ENCODE measurements around the gene RHBDF1. TPM values are rescaled to one million over a fixed set of nuclear protein-coding genes. Genes with fewer than 3 reads are reported as not detected.

The RHBDF1 gene
- total and polyA plus RNA-seq, 2 experiments from 2014 or later = 41.5 to 73.6 TPM

DNA sequence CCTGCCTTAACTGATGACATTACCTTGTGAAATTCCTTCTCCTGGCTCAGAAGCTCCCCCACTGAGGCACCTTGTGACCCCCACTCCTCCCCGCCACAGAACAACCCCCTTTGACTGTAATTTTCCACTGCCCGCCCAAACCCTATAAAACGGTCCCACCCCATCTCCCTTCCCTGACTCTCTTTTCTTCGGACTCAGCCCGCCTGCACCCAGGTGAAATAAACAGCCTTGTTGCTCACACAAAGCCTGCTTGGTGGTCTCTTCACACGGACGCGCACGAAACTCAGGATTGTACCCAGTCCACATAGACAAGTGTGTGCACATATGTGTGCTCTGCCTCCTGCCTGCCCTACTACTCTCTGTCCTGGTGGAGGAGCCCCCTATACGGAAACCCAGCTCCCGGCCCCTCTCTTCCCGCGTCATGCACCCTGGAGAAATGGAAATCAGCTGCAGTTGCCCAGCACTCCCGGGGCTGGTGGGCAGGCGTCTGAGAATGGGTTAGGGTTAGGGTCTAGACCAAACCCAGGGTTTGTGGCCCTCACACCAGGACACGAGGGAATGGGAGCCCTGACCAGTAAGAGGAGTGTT is 2.4 kb upstream of the RHBDF1 start:
- 75% methylated on average over 16 of the region's 16 CpGs for WGBS (ENCODE audit: low lambda C conversion rate, missing lambda C conversion rate)
- Histone ChIP-seq H3K9me3 (ENCODE audit: low read depth) (no peaks in the 10 kb centered on the region), H3K36me3 (replicated peaks; ENCODE audit: insufficient read depth, low read depth) (no peaks in the 10 kb centered on the region), H3K4me3 (no peak overlapping the region), H2AFZ (no peak overlapping the region), H3K79me2 (peaks cover 21% of the 10 kb centered on the region), H3K27me3 (no peaks in the 10 kb centered on the region), H3K4me1 (ENCODE audit: insufficient read depth) (peaks cover 62% of the 10 kb centered on the region), H3K4me2 (peak overlapping the region; percentile 100), H3K27ac (peak overlapping the region; percentile 95), H4K20me1 (ENCODE audit: insufficient read depth, poor library complexity, severe bottlenecking) (peaks cover 13% of the 10 kb centered on the region), H3K9me2 (replicated peaks; ENCODE audit: insufficient read depth) (no peaks in the 10 kb centered on the region)
- no peak for TF ChIP-seq CTCF (IDR thresholded peaks at IDR 0.05; ENCODE audit: poor library complexity)
- TF ChIP-seq EZH2phosphoT487 (IDR thresholded peaks at IDR 0.05; ENCODE audit: low read depth, severe bottlenecking, unreplicated experiment) = no peak
- TF ChIP-seq EZH2 (IDR thresholded peaks at IDR 0.05; ENCODE audit: borderline replicate concordance) = no peak
- no peak for DNase-seq (ENCODE audit: low spot score)

DNA sequence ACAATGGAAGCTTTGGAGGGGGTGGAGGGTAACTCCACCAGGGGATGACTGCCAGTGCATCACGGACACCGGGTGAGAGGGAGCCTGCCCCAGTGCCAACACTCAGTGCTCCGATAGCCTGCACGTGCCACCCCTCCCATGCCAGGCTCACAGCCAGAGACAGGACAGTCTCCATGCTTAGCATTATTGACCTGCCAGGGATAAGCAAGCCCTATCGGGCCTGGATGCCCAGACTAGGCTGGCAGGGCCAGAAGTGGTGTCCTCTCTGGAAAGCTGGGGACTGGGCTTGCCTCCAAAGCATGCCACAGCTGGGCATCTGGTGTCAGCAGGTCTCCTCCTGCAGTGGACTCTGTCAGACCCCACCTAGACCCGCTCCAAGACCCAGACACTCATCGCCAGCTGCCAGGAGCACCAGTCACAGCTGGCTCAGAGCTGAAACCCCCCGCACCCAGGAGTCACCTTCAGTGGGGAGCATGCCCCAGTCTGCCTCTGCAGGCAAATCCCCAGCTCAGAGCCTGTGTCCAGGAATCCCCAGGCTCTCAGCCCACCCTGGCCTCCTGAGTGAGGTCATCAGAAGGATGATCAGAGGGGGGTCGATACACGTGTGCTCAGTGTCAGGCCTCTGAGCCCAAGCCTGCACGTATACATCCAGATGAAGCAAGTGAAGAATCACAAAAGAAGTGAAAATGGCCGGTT is 1.8 kb upstream of the RHBDF1 start:
- peaks cover 62% of the 10 kb centered on the region for H3K4me1 ChIP-seq (ENCODE audit: insufficient read depth)

DNA sequence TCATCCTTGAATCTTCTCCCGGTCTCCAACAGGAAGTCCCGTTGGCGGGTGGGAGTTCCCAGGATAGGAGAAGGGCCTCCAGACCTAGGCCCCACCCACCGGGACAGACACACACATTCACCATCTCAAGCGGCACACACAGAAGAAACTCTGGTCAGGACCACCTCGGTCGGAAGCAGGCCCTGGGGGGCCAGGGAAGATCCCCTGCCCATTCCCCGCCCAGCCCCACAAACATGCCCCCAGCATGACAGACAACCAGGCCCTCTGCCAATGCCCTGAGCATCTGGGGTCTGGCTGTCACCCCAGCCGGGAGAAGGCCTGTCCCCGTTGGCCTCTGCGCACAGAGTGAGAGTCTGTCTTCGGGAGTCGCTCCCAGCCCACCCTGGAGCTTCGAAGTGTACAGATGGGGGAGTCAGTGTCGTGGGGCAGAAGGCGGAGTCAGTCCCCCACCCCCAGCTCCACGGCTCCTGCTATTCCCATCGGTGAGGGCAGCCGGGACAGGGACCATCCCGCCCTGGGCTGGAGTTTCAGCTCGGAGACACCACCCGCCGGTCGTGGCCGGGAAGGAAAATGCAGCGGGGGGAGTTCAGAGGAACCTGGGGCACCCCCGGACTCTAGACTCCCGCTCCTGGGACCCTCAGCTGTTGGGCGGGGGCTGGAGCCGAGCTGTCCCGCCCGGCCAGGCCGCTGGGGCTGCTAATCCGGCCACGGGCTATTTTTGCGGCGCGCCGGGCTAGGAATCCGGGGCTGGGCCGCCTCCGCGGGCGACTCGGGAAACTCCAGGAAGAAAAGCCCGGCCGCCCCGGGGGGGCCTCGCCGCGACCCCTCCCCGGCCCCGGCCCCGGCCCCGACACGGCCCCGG is 660 bp downstream of the RHBDF1 start:
- H3K4me1 ChIP-seq (ENCODE audit: insufficient read depth) = peaks cover 52% of the 10 kb centered on the region
- peak; percentile 92 for DNase-seq (ENCODE audit: low spot score)

More for the DNA sequence above, 1.8 kb upstream of the RHBDF1 start:
- 69% methylated on average over 12 of the region's 12 CpGs for WGBS (ENCODE audit: low lambda C conversion rate, missing lambda C conversion rate)
- H3K9me2 ChIP-seq (replicated peaks; ENCODE audit: insufficient read depth) = no peaks in the 10 kb centered on the region
- peak overlapping the region; percentile 95 for H3K27ac ChIP-seq
- H3K36me3 ChIP-seq (replicated peaks; ENCODE audit: insufficient read depth, low read depth) = no peaks in the 10 kb centered on the region
- no peak overlapping the region for H2AFZ ChIP-seq
- TF ChIP-seq EZH2 (IDR thresholded peaks at IDR 0.05; ENCODE audit: borderline replicate concordance) (no peak), EZH2phosphoT487 (IDR thresholded peaks at IDR 0.05; ENCODE audit: low read depth, severe bottlenecking, unreplicated experiment) (no peak), CTCF (IDR thresholded peaks at IDR 0.05; ENCODE audit: poor library complexity) (no peak)
- no peak overlapping the region for H3K4me3 ChIP-seq
- peaks cover 19% of the 10 kb centered on the region for H4K20me1 ChIP-seq (ENCODE audit: insufficient read depth, poor library complexity, severe bottlenecking)
- peak overlapping the region; percentile 13 for H3K4me2 ChIP-seq
- no peaks in the 10 kb centered on the region for H3K27me3 ChIP-seq
- no peak for DNase-seq (ENCODE audit: low spot score)
- no peaks in the 10 kb centered on the region for H3K9me3 ChIP-seq (ENCODE audit: low read depth)
- H3K79me2 ChIP-seq = peaks cover 28% of the 10 kb centered on the region

More for the DNA sequence above, 660 bp downstream of the RHBDF1 start:
- Histone ChIP-seq H2AFZ (peak overlapping the region; percentile 45), H3K4me3 (peak overlapping the region; percentile 83), H3K9me2 (replicated peaks; ENCODE audit: insufficient read depth) (no peaks in the 10 kb centered on the region), H4K20me1 (ENCODE audit: insufficient read depth, poor library complexity, severe bottlenecking) (peaks cover 32% of the 10 kb centered on the region), H3K4me2 (peak overlapping the region; percentile 92), H3K9me3 (ENCODE audit: low read depth) (no peaks in the 10 kb centered on the region), H3K27me3 (no peaks in the 10 kb centered on the region), H3K27ac (peak overlapping the region; percentile 95), H3K36me3 (replicated peaks; ENCODE audit: insufficient read depth, low read depth) (no peaks in the 10 kb centered on the region), H3K79me2 (peaks cover 45% of the 10 kb centered on the region)
- no peak for TF ChIP-seq EZH2 (IDR thresholded peaks at IDR 0.05; ENCODE audit: borderline replicate concordance)
- no peak for TF ChIP-seq EZH2phosphoT487 (IDR thresholded peaks at IDR 0.05; ENCODE audit: low read depth, severe bottlenecking, unreplicated experiment)
- TF ChIP-seq CTCF (IDR thresholded peaks at IDR 0.05; ENCODE audit: poor library complexity) = no peak
- WGBS (ENCODE audit: low lambda C conversion rate, missing lambda C conversion rate) = 1% methylated on average over 36 of the region's 57 CpGs

All from hepatocyte (in vitro differentiated cells).